H1 (cell line): ENCODE results near the gene MNAT1. TPM values are rescaled to one million over a fixed set of nuclear protein-coding genes. Genes with fewer than 3 reads are reported as not detected.

Experiments
- CTCF ChIA-PET: fragments of 300-600 bp; sonication (Branson Sonifier 250); formaldehyde crosslinking; loops from one replicate; lab custom pipeline; 2021; ENCODE audit not compliant: partially characterized antibody; lab: Charles Lee
- POLR2A ChIA-PET: fragments of 300-600 bp; sonication (Branson Sonifier 250); formaldehyde crosslinking; loops from one replicate; lab custom pipeline; 2021; ENCODE audit warnings: inconsistent platforms; ENCODE audit not compliant: partially characterized antibody; lab: Charles Lee
- DNase-seq, 2 experiments: peaks; one replicate each; pipeline versions ENCODE4 v3.0.0 to v3.0.0-alpha.2; 2010 to 2022; ENCODE audit warnings: low spot score in 2 of 2, low read depth in 1 of 2, mixed read lengths in 1 of 2
- FAIRE-seq: peaks from 2 replicates; lab custom pipeline; 2011; peaks lifted over from hg19 to GRCh38; lab: Jason Lieb, UNC
- H2AFZ ChIP-seq: 2 replicates; pipeline ENCODE4 v1.8.1; 2012; ENCODE audit warnings: low read length, inconsistent platforms
- H2AK5ac ChIP-seq: 2 replicates; pipeline ENCODE4 v1.6.1; 2013; ENCODE audit warnings: low read depth, low read length
- H2BK120ac ChIP-seq: replicated peaks from 2 replicates; pipeline ENCODE3; 2013; ENCODE audit warnings: low read depth, low read length, inconsistent platforms
- H2BK12ac ChIP-seq: 2 replicates; pipeline ENCODE4 v1.6.1; 2013; ENCODE audit warnings: low read depth, low read length
- H2BK15ac ChIP-seq: 2 replicates; pipeline ENCODE4 v1.6.1; 2013; ENCODE audit warnings: low read length
- H2BK20ac ChIP-seq: 2 replicates; pipeline ENCODE4 v1.6.1; 2013; ENCODE audit warnings: low read length
- H2BK5ac ChIP-seq: 2 replicates; pipeline ENCODE4 v1.6.1; 2013; ENCODE audit warnings: low read depth, low read length
- H3K14ac ChIP-seq: 2 replicates; pipeline ENCODE4 v1.6.1; 2013; ENCODE audit warnings: inconsistent platforms; ENCODE audit not compliant: insufficient read length
- H3K18ac ChIP-seq: 2 replicates; pipeline ENCODE4 v1.6.1; 2013; ENCODE audit warnings: low read length; ENCODE audit errors: extremely low read depth
- H3K23ac ChIP-seq: 2 replicates; pipeline ENCODE4 v1.6.1; 2013; ENCODE audit warnings: inconsistent platforms; ENCODE audit not compliant: insufficient read length
- H3K23me2 ChIP-seq: 2 replicates; pipeline ENCODE4 v1.6.1; 2013; ENCODE audit warnings: low read depth, low read length
- H3K27ac ChIP-seq: 2 replicates; pipeline ENCODE4 v1.6.1; 2011; ENCODE audit warnings: low read depth, low read length, inconsistent platforms
- H3K27me3 ChIP-seq, 4 experiments: replicated peaks in 1 of 4; 1 replicate in 1 of 4; 2 replicates in 3 of 4; pipeline versions ENCODE4 v1.6.1 to v1.8.1; 2011 to 2013; ENCODE audit warnings: low read length in 3 of 4, mild to moderate bottlenecking in 3 of 4, inconsistent platforms in 2 of 4, mixed read lengths in 2 of 4, moderate library complexity in 1 of 4; ENCODE audit not compliant: control insufficient read depth in 3 of 4, insufficient read depth in 3 of 4; ENCODE audit errors: extremely low read depth in 1 of 4
- H3K36me3 ChIP-seq, 4 experiments: 2 replicates each; pipeline versions ENCODE4 v1.6.1 to v1.8.1; 2011 to 2013; ENCODE audit warnings: mild to moderate bottlenecking in 4 of 4, low read length in 3 of 4, moderate library complexity in 2 of 4, control low read depth in 1 of 4, inconsistent platforms in 1 of 4; ENCODE audit not compliant: insufficient read depth in 4 of 4, control insufficient read depth in 2 of 4
- H3K4ac ChIP-seq: replicated peaks from 2 replicates; pipeline ENCODE3; 2013; ENCODE audit warnings: low read length, low read depth, mixed read lengths, inconsistent platforms; ENCODE audit not compliant: insufficient read length
- H3K4me1 ChIP-seq, 4 experiments: replicated peaks in 1 of 4; 1 replicate in 1 of 4; 2 replicates in 3 of 4; pipeline versions ENCODE4 v1.6.1 to v1.8.1; 2011 to 2013; ENCODE audit warnings: low read length in 3 of 4, inconsistent platforms in 2 of 4, mixed read lengths in 1 of 4; ENCODE audit not compliant: insufficient read depth in 4 of 4, control insufficient read depth in 3 of 4
- H3K4me2 ChIP-seq, 2 experiments: 2 replicates each; pipeline versions ENCODE4 v1.6.1 to v1.8.1; 2011 to 2013; ENCODE audit warnings: low read depth in 2 of 2, low read length in 2 of 2, control low read depth in 1 of 2, inconsistent platforms in 1 of 2, mild to moderate bottlenecking in 1 of 2; ENCODE audit not compliant: insufficient read depth in 1 of 2
- H3K4me3 ChIP-seq, 4 experiments: fragments of 200-600, 300-600 bp in 1 of 4; sonication (generic), shearing (Covaris generic), sonication (Bioruptor Twin) in 1 of 4; 2 replicates each; pipeline versions ENCODE4 v1.5.1 to v1.8.1; 2011 to 2016; ENCODE audit warnings: low read length in 4 of 4, low read depth in 3 of 4, control low read depth in 2 of 4, inconsistent platforms in 2 of 4, mild to moderate bottlenecking in 2 of 4, mixed read lengths in 1 of 4, moderate library complexity in 1 of 4; ENCODE audit not compliant: insufficient read depth in 2 of 4; ENCODE audit errors: extremely low read depth in 1 of 4
- H3K56ac ChIP-seq: replicated peaks from 2 replicates; pipeline ENCODE3; 2013; ENCODE audit warnings: low read depth, mild to moderate bottlenecking, mixed read lengths, low read length, inconsistent platforms; ENCODE audit not compliant: insufficient read length
- H3K79me1 ChIP-seq: 2 replicates; pipeline ENCODE4 v1.6.1; 2013; ENCODE audit warnings: low read depth, low read length, control low read depth
- H3K79me2 ChIP-seq, 2 experiments: 2 replicates each; pipeline versions ENCODE4 v1.6.1 to v1.8.1; 2012 to 2013; ENCODE audit warnings: low read length in 2 of 2, mild to moderate bottlenecking in 2 of 2, inconsistent platforms in 1 of 2; ENCODE audit not compliant: insufficient read depth in 2 of 2, control insufficient read depth in 1 of 2
- H3K9ac ChIP-seq, 4 experiments: replicated peaks in 1 of 4; 1 replicate in 1 of 4; 2 replicates in 3 of 4; pipeline versions ENCODE4 v1.6.1 to v1.8.1; 2011 to 2013; ENCODE audit warnings: low read depth in 3 of 4, low read length in 3 of 4, control low read depth in 2 of 4, mild to moderate bottlenecking in 2 of 4, moderate library complexity in 2 of 4, inconsistent platforms in 1 of 4; ENCODE audit errors: extremely low read depth in 1 of 4
- H3K9me3 ChIP-seq, 2 experiments: 2 replicates each; pipeline versions ENCODE4 v1.6.1 to v1.8.1; 2012 to 2013; ENCODE audit warnings: mild to moderate bottlenecking in 2 of 2, moderate library complexity in 2 of 2, control low read depth in 1 of 2, inconsistent platforms in 1 of 2, low read depth in 1 of 2, low read length in 1 of 2, mixed read lengths in 1 of 2; ENCODE audit not compliant: insufficient read depth in 2 of 2
- H4K20me1 ChIP-seq, 2 experiments: replicated peaks in 1 of 2; 2 replicates each; pipeline versions ENCODE3 to v1.8.1; 2011 to 2013; ENCODE audit warnings: inconsistent platforms in 2 of 2, low read length in 2 of 2, mild to moderate bottlenecking in 1 of 2; ENCODE audit not compliant: insufficient read depth in 2 of 2, control insufficient read depth in 1 of 2
- H4K5ac ChIP-seq: 2 replicates; pipeline ENCODE4 v1.6.1; 2013; ENCODE audit warnings: low read length, low read depth, mixed read lengths, inconsistent platforms; ENCODE audit not compliant: insufficient read length
- H4K8ac ChIP-seq: 2 replicates; pipeline ENCODE4 v1.8.0; 2013; ENCODE audit warnings: mild to moderate bottlenecking, moderate library complexity, low read length, inconsistent platforms; ENCODE audit not compliant: insufficient read depth; ENCODE audit errors: extremely low read depth
- H4K91ac ChIP-seq: replicated peaks from 2 replicates; pipeline ENCODE3; 2013; ENCODE audit warnings: low read length, mixed read lengths, inconsistent platforms; ENCODE audit not compliant: insufficient read length
- BCL11A ChIP-seq, 2 experiments: IDR thresholded peaks; one replicate each; pipeline ENCODE4 v1.6.1; 2011; ENCODE audit warnings: low read depth in 2 of 2, low read length in 2 of 2, mild to moderate bottlenecking in 2 of 2
- CEBPB ChIP-seq: IDR thresholded peaks from 2 replicates; pipeline ENCODE4 v1.6.1; 2012; ENCODE audit warnings: low read depth, low read length
- CTBP2 ChIP-seq: IDR thresholded peaks from 2 replicates; pipeline ENCODE4 v1.7.0; 2011; ENCODE audit warnings: borderline replicate concordance, mild to moderate bottlenecking, moderate library complexity, mixed read lengths, low read length; ENCODE audit not compliant: insufficient read depth, insufficient read length
- FOSL1 ChIP-seq: IDR thresholded peaks from 2 replicates; pipeline ENCODE4 v1.6.1; 2011; ENCODE audit warnings: mild to moderate bottlenecking, low read depth, low read length, moderate library complexity; ENCODE audit not compliant: insufficient read depth
- MAFK ChIP-seq: IDR thresholded peaks from 2 replicates; pipeline ENCODE4 v1.6.1; 2012; ENCODE audit warnings: low read depth, mild to moderate bottlenecking, improper control_type of control experiment, low read length
- NRF1 ChIP-seq: IDR thresholded peaks from 2 replicates; pipeline ENCODE4 v1.6.1; 2011; ENCODE audit warnings: mild to moderate bottlenecking, low read depth, low read length, improper control_type of control experiment
- SIRT6 ChIP-seq: IDR thresholded peaks from one replicate; pipeline ENCODE4 v1.7.1; 2012; ENCODE audit warnings: low read length, inconsistent platforms
- SIX5 ChIP-seq: IDR thresholded peaks from 2 replicates; pipeline ENCODE4 v1.6.1; 2011; ENCODE audit warnings: mild to moderate bottlenecking, low read depth, low read length
- WGBS, 2 experiments: shearing (Covaris generic) in 1 of 2; methylation state at CpG; one replicate each; pipeline versions ENCODE4 v1.1.6 to v1.1.7; 2013 to 2015; ENCODE audit warnings: low lambda C conversion rate in 2 of 2, mixed read lengths in 2 of 2, inconsistent platforms in 1 of 2, low coverage in 1 of 2, missing lambda C conversion rate in 1 of 2; ENCODE audit not compliant: insufficient replicate concordance in 2 of 2, insufficient coverage in 1 of 2, insufficient read length in 1 of 2; ENCODE audit errors: extremely low coverage in 1 of 2, missing lambda C conversion rate in 1 of 2; 5-methylcytosine and 5-hydroxymethylcytosine counted together
- polyA plus RNA-seq, 7 experiments: library from polyadenylated mRNA; depleted of rRNA in 3 of 7; stranded (reverse) in 5 of 7; unstranded in 2 of 7; fragments of >200 nt in 5 of 7; fragments of 200-250 nt in 2 of 7; gene quantifications; 1 replicate in 5 of 7; 2 replicates in 1 of 7; 4 replicates in 1 of 7; pipeline versions ENCODE4 v1.2.1 to v1.2.3, GENCODE V29; 2011 to 2013; ENCODE audit warnings: missing spikeins in 2 of 7, mixed read lengths in 2 of 7
- total RNA-seq: library from RNA; stranded (reverse); fragmentation: NEBNext Ultra II Directional; extraction: Animal tissue kit (Norgen Biotek cat#: 25700); gene quantifications from 2 replicates; pipeline ENCODE4 v1.2.1, GENCODE V29; 2021
- TF ChIP-seq, protein P1 (sequence below), 3 experiments: IDR thresholded peaks; 1 replicate in 2 of 3; 2 replicates in 1 of 3; pipeline versions ENCODE4 v1.5.1 to v1.6.1; 2011; ENCODE audit warnings: low read length in 3 of 3, mild to moderate bottlenecking in 3 of 3, inconsistent platforms in 2 of 3, low read depth in 1 of 3, moderate library complexity in 1 of 3; ENCODE audit not compliant: insufficient read depth in 1 of 3; ENCODE audit errors: control extremely low read depth in 1 of 3

Gene MNAT1
- total and polyA plus RNA-seq, 2 of the 8 experiments (the other 6 are each of a cell fraction or from before 2014, with no cell fraction given): 34.7 to 52.1 TPM

DNA sequence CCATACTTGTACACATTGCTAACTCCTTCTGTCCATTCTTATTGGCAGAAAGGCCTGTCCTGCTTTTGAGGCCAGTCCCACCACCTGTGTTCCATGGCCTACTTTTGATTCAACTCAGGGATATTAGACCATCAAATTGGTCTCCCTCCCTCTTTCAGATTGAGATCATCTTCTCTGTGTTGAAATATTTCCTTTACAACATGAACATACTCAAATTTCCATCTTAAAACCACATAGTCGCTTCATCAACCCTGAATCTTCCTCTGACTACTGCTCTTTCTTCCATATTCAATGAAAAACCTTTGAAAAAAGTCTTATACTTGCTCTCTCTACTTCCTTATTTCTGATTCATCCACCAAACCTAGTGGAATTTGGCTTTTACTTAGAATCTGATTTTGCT, 211.4 kb downstream of the MNAT1 start:
- Histone ChIP-seq H3K18ac (no peak overlapping the region), H2AK5ac (no peak overlapping the region), H3K79me1 (no peaks in the 10 kb centered on the region), H3K27me3 (no peaks in the 10 kb centered on the region), H3K9ac (no peak overlapping the region), H4K5ac (no peak overlapping the region), H3K36me3 (no peaks in the 10 kb centered on the region), H3K4me3 (no peak overlapping the region), H4K20me1 (no peaks in the 10 kb centered on the region), H2BK12ac (no peak overlapping the region), H2BK15ac (no peak overlapping the region), H2BK120ac (no peak overlapping the region), H2AFZ (no peak overlapping the region), H3K4ac (no peak overlapping the region), H4K8ac (no peak overlapping the region), H3K56ac (peak overlapping the region; percentile 28), H3K9me3 (no peaks in the 10 kb centered on the region), H3K79me2 (no peaks in the 10 kb centered on the region), H3K27ac (no peak overlapping the region), H3K4me2 (no peak overlapping the region), H4K91ac (no peak overlapping the region), H3K23ac (no peak overlapping the region), H2BK5ac (no peak overlapping the region), H3K4me1 (peaks cover 0 to 2% (median 0%) of the 10 kb centered on the region in 4 experiments; a peak in 1 of 7 replicates), H2BK20ac (no peak overlapping the region), H3K14ac (no peak overlapping the region), H3K23me2 (no peaks in the 10 kb centered on the region)
- FAIRE-seq: no peak
- no peak for TF ChIP-seq SIX5
- TF ChIP-seq FOSL1: no peak
- no peak for TF ChIP-seq BCL11A (IDR thresholded peaks at IDR 0.05; ENCODE audit: low read depth in 2 of 2, low read length in 2 of 2)
- no peak for TF ChIP-seq CEBPB
- TF ChIP-seq CTBP2: no peak
- TF ChIP-seq NRF1: no peak
- TF ChIP-seq, protein P1, sequence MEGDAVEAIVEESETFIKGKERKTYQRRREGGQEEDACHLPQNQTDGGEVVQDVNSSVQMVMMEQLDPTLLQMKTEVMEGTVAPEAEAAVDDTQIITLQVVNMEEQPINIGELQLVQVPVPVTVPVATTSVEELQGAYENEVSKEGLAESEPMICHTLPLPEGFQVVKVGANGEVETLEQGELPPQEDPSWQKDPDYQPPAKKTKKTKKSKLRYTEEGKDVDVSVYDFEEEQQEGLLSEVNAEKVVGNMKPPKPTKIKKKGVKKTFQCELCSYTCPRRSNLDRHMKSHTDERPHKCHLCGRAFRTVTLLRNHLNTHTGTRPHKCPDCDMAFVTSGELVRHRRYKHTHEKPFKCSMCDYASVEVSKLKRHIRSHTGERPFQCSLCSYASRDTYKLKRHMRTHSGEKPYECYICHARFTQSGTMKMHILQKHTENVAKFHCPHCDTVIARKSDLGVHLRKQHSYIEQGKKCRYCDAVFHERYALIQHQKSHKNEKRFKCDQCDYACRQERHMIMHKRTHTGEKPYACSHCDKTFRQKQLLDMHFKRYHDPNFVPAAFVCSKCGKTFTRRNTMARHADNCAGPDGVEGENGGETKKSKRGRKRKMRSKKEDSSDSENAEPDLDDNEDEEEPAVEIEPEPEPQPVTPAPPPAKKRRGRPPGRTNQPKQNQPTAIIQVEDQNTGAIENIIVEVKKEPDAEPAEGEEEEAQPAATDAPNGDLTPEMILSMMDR (IDR thresholded peaks at IDR 0.05; ENCODE audit: control extremely low read depth in 1 of 3, insufficient read depth in 1 of 3, low read depth in 1 of 3, low read length in 3 of 3): no peak
- TF ChIP-seq MAFK: no peak
- TF ChIP-seq SIRT6: no peak
- CTCF ChIA-PET: no interaction called here
- POLR2A ChIA-PET: no interaction called here
- 76% methylated on average over 1 of the region's 1 CpG; no CpG with 5 or more reads in 1 of the 2 experiments for WGBS, 2 experiments
- DNase-seq: no peak
